Measurements from ENCODE around the gene ULK4.

Gene ULK4

GRCh38 chr3:41244620-41245336 is 717.1 kb downstream of the ULK4 start:
- FAIRE-seq = no peak

- no peak for FAIRE-seq
Measured at GRCh38 chr3:41243183-41243582, 718.7 kb downstream of the ULK4 start.

DNA sequence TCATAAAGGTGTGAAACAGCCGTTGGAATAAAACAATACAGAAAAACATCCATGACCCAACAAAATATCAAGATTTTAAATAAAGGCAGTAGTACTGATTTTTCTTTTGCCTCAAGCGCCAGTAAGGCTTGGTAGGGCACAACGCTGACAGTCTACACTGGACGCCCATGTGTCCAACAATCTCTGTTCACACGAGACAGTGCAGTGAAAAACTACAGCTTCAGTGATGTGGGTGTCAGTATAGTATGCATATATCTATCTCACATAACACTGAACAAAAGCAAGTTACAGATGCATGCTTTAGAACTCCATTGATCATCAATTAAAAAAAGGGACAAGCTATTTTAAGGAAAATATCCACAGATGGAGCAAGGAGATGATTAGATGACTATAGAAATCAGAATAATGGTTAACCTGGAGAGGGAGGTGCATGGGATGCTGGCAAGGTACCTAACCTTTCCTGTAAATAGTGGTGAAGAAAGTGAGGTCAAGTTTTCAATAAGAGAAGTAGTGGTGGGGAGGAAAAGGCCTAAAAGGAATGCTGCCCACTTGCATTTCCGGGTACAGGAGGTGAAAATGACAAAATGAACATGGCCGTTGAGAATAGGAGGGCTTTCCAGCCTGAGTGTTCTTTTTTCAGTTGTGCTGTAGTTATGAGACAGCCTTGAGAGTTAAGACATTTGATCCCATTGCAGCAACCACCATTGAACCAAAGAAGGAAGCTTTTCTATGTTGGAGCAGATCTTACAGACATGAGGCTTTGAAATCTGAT is 719.9 kb downstream of the ULK4 start:
- no peak for FAIRE-seq

DNA sequence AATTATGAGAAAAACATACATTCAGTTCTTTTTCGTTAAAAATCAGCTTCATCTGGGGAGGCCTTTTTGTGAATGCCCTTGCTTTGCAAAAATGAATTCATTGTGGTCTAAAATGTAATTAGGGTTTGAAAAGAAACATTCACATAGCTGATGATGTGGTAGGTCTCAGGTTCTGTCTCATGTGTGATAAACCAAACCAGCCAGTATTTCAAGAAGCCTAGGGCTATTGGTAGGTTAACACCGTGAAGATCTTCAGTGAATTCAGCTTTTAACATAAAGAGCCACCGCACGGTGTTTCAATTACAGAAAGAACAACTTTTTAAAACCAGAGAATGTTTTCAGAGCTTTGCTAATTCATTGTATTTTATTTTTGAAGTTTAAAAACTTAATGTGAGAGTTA is 720.7 kb downstream of the ULK4 start:
- FAIRE-seq = no peak

GRCh38 chr3:41239587-41239986 is 722.3 kb downstream of the ULK4 start:
- no peak for FAIRE-seq

- FAIRE-seq = no peak
Measured at GRCh38 chr3:41237907-41238306, 724.0 kb downstream of the ULK4 start.

GRCh38 chr3:41236228-41236627 is 725.7 kb downstream of the ULK4 start:
- no peak for FAIRE-seq

- FAIRE-seq = no peak
Measured at GRCh38 chr3:41234823-41235721, 726.8 kb downstream of the ULK4 start.

DNA sequence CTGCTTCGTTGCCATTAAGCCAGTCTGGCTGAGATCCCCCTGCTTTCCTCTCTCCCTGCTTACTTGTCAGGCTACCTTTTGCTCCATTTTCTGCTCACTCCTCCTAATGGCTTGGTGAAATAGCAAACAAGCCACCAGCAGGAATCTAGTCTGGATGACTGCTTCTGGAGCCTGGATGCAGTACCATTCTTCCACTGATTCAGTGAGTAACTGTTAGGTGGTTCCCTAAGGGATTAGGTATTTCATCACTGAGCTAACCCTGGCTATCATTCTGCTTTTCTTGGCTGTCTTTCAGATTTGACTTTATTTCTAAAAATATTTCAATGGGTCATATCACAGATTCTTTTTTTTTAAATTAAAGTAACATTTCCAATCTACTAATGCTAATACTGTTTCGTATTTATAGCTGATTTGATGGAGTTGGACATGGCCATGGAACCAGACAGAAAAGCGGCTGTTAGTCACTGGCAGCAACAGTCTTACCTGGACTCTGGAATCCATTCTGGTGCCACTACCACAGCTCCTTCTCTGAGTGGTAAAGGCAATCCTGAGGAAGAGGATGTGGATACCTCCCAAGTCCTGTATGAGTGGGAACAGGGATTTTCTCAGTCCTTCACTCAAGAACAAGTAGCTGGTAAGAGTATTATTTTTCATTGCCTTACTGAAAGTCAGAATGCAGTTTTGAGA is 737.6 kb downstream of the ULK4 start:
- FAIRE-seq = no peak

- no peak for FAIRE-seq
Measured at GRCh38 chr3:41223691-41224090, 738.2 kb downstream of the ULK4 start.

GRCh38 chr3:41223078-41223477 is 738.8 kb downstream of the ULK4 start:
- FAIRE-seq = no peak

DNA sequence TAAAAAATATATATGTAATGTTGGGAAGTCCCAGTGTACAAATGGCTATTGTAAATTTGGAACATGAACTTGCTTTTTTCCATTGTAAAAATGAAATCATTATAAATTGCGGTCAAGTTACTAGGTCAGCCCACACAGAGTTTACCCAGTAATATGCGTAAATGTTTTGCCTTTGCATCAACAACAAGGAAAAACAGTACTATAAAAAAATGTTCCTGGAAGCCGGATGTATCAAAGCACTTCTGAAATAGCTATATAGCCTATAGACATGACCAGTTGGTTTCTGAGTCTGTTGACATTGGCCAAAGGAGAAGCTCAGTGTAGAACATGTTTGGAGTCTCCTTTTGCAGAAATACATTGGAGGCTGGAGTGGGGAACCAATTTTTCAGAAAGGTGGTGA is 739.4 kb downstream of the ULK4 start:
- FAIRE-seq = no peak

GRCh38 chr3:41222012-41222411 is 739.9 kb downstream of the ULK4 start:
- FAIRE-seq = no peak

DNA sequence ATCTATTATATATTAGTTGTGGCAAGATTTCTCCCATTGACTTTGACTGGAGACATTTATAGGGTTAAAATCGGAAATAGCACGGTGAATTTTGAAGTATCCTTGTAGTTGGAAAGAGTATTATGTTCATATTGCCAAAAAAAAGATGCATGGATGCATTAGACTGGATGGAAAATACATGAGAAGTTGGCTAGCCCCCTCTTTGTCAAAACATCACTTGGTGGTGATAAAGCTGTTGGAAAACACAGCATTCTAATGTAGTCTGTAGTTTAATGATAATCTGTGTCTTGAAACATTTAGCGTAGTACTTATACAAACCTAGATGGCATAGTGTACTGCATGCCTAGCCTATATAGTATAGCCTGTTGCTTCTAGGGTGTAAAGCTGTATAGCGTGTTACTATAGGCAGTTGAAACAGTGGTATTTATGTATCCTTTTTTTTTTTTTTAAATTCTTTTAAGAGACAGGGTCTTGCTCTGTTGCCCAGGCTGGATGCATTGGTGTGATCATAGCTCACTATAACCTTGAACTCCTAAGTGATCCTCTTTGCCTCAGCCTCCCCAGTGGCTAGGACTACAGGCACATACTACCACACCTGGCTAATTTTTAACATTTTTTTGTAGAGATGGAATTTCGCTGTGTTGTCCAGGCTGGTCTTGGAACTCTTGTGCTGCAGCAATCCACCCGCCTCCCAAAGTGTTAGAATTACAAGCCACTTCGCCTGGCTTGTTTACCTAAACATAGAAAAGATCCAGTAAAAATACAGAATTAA is 740.8 kb downstream of the ULK4 start:
- FAIRE-seq = no peak

DNA sequence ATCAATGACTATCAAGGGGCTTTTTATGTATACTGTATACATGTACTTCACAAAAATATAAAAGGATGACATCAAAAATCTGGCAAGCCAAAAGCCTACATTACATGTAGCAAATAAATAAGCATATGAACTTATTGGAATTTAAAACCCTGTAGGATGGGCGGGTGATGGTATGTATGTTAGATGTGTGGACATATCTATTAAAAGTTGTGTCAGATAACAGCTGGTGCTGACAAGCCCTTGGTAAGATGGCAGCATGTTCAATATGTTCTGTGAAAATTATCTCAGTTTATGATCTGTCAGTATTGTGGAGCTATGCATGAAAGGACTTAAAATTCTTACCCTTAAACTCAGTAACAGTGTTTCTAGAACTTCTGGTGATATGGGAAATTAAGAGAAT is 742.5 kb downstream of the ULK4 start:
- no peak for FAIRE-seq

DNA sequence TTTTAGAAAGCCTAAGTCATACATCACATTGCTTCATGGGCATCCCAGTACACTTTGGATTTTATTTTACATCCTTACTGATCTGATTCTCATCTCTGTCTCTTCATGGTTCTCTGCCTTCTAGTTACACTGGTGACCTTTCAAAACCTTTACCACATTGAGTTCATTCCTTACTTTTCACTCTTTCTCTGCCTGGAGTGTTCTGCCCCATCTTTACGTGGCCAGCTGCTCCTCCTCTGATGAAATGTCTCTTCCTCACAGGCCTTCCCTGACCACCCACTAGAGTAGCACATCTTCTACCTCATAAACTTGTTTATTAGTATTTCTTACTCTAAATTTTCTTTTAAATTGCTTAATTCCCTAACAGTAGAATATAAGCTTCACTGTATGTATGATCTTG is 744.9 kb downstream of the ULK4 start:
- no peak for FAIRE-seq

DNA sequence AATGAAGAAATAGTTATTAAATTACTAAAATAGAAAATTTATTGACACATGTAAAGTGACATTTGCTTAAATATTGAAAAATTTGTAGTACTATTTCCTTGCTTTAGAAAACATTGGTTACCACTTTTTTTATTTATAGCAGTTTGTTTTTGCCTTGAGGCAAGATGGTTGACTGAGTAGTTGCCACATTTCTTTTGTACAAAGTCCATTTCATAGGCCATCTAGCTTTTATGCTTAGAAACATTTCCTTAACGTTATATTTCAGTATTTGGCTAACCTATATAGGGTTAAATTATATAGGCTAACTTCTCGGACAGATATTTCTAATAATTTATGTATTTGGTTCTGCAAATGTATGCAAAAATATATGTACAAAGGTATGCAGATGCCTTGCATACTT is 745.5 kb downstream of the ULK4 start:
- no peak for FAIRE-seq

DNA sequence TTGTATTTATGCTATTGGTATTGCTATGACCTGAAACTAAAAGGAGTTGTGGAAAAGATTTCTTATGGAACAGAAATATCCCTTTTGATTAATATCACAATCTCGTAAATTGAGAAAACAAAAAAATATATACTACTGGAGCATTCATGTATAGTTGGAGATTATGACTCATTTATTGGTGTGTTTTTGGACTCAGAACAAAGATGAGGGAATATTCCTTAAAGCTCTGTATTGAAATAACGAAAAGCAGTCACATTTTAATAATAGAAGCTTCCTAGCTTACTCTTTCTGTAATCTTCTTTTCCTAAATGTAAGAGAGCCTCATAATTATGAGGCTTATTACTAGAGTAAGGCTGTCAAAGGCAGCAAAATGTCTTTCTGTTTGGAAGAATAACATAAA is 748.3 kb downstream of the ULK4 start:
- FAIRE-seq = no peak

- FAIRE-seq = no peak
Measured at GRCh38 chr3:41212088-41212487, 749.8 kb downstream of the ULK4 start.

- FAIRE-seq = no peak
Measured at GRCh38 chr3:41210966-41211365, 750.9 kb downstream of the ULK4 start.

- no peak for FAIRE-seq
Measured at GRCh38 chr3:41209646-41210045, 752.3 kb downstream of the ULK4 start.

All from colon (tissue), 2 donors.